GM21723 (cell line): Measurements from ENCODE around the gene SHD.
A peak's percentile ranks its signal among the peaks of the same experiment; 100 is the strongest.
"Not testable (repeated sequence)": the region's sequence is repeated elsewhere in the genome, so short reads cannot be mapped to it uniquely, and the experiment has no call there.

Source experiments
- ATAC-seq: cut with Tn5 transposase; IDR thresholded peaks from one replicate; pipeline ENCODE4 v1.9.1; 2021; ENCODE audit warnings: mild to moderate bottlenecking, moderate library complexity; ENCODE audit not compliant: unreplicated experiment

Gene SHD

GRCh38 chr19:4278419-4279266 is at the start of gene SHD:
Gene SHD (plus strand): TSS chr19:4279266. CDS start chr19:4280064, 798 bp downstream.
- no peak for ATAC-seq

GRCh38 chr19:4230237-4230636 is 48.8 kb upstream of the SHD start:
- ATAC-seq: not testable (repeated sequence)

- not testable (repeated sequence) for ATAC-seq
These were observed 47.5 kb upstream of the SHD start for GRCh38 chr19:4231521-4231920.

GRCh38 chr19:4232139-4232538 is 46.9 kb upstream of the SHD start:
- not testable (repeated sequence) for ATAC-seq

- ATAC-seq: no peak
These were observed 46.3 kb upstream of the SHD start for GRCh38 chr19:4232614-4233281.

- no peak for ATAC-seq
These were observed 45.7 kb upstream of the SHD start for GRCh38 chr19:4233282-4233853.

- no peak for ATAC-seq
These were observed 44.8 kb upstream of the SHD start for GRCh38 chr19:4234142-4234861.

GRCh38 chr19:4234862-4235201 is 44.2 kb upstream of the SHD start:
- ATAC-seq: no peak

- not testable (repeated sequence) for ATAC-seq
These were observed 41.6 kb upstream of the SHD start for GRCh38 chr19:4237510-4237909.

GRCh38 chr19:4238831-4239230 is 40.2 kb upstream of the SHD start:
- ATAC-seq: no peak

GRCh38 chr19:4241824-4242430 is 37.1 kb upstream of the SHD start:
- no peak for ATAC-seq

- not testable (repeated sequence) for ATAC-seq
These were observed 33.1 kb upstream of the SHD start for GRCh38 chr19:4245938-4246337.

- ATAC-seq: peak; percentile 78
These were observed 32.1 kb upstream of the SHD start, which contains the start of gene YJU2 for GRCh38 chr19:4246767-4247593. Gene YJU2 (plus strand): TSS chr19:4247080. CDS start chr19:4247147, 67 bp downstream.

GRCh38 chr19:4256563-4256962 is 22.5 kb upstream of the SHD start:
- ATAC-seq: no peak

- ATAC-seq: no peak
These were observed 22.0 kb upstream of the SHD start for GRCh38 chr19:4257025-4257424.

GRCh38 chr19:4258181-4258580 is 20.9 kb upstream of the SHD start:
- no peak for ATAC-seq

- no peak for ATAC-seq
These were observed 18.4 kb upstream of the SHD start for GRCh38 chr19:4260613-4261191.

GRCh38 chr19:4264812-4265211 is 14.3 kb upstream of the SHD start:
- ATAC-seq: no peak

- no peak for ATAC-seq
These were observed 12.6 kb upstream of the SHD start for GRCh38 chr19:4266253-4267000.
